Right lobe of liver (tissue), 6 donors: ENCODE measurements around the gene SOHLH1. TPM values are rescaled to one million over a fixed set of nuclear protein-coding genes. Genes with fewer than 3 reads are reported as not detected.

Experiments
- ATAC-seq, 4 donors: fragments of 200-7000 bp; cut with Tn5 transposase; one replicate each; pipeline ENCODE4 v1.9.1; 2020; ENCODE audit warnings: mild to moderate bottlenecking in 4 of 4, moderate library complexity in 4 of 4
- DNase-seq, 3 donors: peaks; one replicate each; pipeline ENCODE4 v3.0.0-alpha.2; 2020
- H3K27ac ChIP-seq, 3 donors: fragments of 200-600 bp; one replicate each; pipeline ENCODE4 v1.8.0; 2022
- H3K27me3 ChIP-seq, 2 donors: fragments of 200-600 bp; one replicate each; pipeline ENCODE4 v1.8.0; 2022
- H3K36me3 ChIP-seq, 4 donors: fragments of 200-600 bp; sonication (generic) in 1 of 4; one replicate each; pipeline versions ENCODE4 v1.5.1 to v1.8.0; 2017 to 2022; ENCODE audit warnings: control low read depth in 1 of 4
- H3K4me1 ChIP-seq, 4 donors: fragments of 200-600 bp; sonication (generic) in 1 of 4; one replicate each; pipeline versions ENCODE4 v1.5.1 to v1.8.0; 2017 to 2022; ENCODE audit warnings: control low read depth in 1 of 4
- H3K4me3 ChIP-seq, 3 donors: fragments of 200-600 bp; one replicate each; pipeline ENCODE4 v1.8.0; 2022
- H3K9me3 ChIP-seq, 4 donors: fragments of 200-600 bp; sonication (generic) in 1 of 4; one replicate each; pipeline versions ENCODE4 v1.5.1 to v1.8.0; 2017 to 2022; ENCODE audit warnings: control low read depth in 1 of 4
- POLR2A ChIP-seq: fragments of 450-650 bp; IDR thresholded peaks from one replicate; pipeline ENCODE4 v1.6.1; 2017; ENCODE audit warnings: antibody characterized with exemption, mild to moderate bottlenecking
- WGBS: methylation state at CpG from one replicate; pipeline ENCODE4 v1.1.6; 2018; ENCODE audit warnings: low coverage, low lambda C conversion rate; ENCODE audit not compliant: insufficient coverage; ENCODE audit errors: missing lambda C conversion rate; 5-methylcytosine and 5-hydroxymethylcytosine counted together
- intact Hi-C, 2 donors: fragments of 100-400 bp; cut with DNase I; formaldehyde crosslinking; loops; one replicate each; pipeline versions ENCODE4 v1.11.2 to v1.14.1; 2022
- total RNA-seq, 6 experiments: library from RNA; depleted of rRNA in 2 of 6; stranded (reverse); fragments of >200 nt in 2 of 6; fragmentation: NEBNext Ultra II Directional in 3 of 6; extraction: Animal tissue kit (Norgen Biotek cat#: 25700) in 3 of 6; gene quantifications; one replicate each; pipeline versions ENCODE4 v1.1.0 to v1.2.4, GENCODE V29; 2016 to 2023
- TF ChIP-seq, protein P1 (sequence below), 4 donors: fragments of 200-600 bp in 3 of 4; fragments of 450-650 bp in 1 of 4; IDR thresholded peaks; one replicate each; pipeline versions ENCODE4 v1.5.1 to v1.8.0; 2016 to 2022; ENCODE audit warnings: antibody characterized with exemption in 4 of 4, mild to moderate bottlenecking in 2 of 4
- donor health status: DM: no; HTN: yes; CAD: no.
- donor health status: DM: no; HTN: no; CAD: no.
- donor health status: DM: no; HTN: no; CAD: no.
- donor health status: DM: no; HTN: yes; CAD: no.
- donor health status: DM: no; HTN: yes; CAD: no.

The SOHLH1 gene
- total RNA-seq, 6 experiments from 2014 or later = not detected

DNA sequence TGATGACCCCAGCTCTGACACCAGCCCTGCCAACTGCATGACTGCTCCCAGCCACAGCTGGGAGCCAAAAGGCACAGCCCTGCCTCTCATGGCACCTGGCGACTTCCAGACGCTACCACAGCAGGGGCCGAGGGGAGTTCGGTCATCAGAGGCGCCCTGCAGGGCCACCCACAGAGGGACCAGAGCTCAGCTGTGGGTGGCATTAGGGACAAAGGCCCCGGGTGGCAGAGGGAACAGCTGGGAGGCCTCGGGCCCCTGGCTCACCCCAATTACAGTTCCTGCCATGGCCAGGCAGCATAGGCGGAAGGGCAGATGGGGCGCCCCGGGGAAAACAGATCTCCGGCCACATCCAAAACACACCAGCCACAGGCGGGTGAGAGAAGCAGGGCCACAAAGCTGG, 3.6 kb downstream of the SOHLH1 start:
- TF ChIP-seq, protein P1, sequence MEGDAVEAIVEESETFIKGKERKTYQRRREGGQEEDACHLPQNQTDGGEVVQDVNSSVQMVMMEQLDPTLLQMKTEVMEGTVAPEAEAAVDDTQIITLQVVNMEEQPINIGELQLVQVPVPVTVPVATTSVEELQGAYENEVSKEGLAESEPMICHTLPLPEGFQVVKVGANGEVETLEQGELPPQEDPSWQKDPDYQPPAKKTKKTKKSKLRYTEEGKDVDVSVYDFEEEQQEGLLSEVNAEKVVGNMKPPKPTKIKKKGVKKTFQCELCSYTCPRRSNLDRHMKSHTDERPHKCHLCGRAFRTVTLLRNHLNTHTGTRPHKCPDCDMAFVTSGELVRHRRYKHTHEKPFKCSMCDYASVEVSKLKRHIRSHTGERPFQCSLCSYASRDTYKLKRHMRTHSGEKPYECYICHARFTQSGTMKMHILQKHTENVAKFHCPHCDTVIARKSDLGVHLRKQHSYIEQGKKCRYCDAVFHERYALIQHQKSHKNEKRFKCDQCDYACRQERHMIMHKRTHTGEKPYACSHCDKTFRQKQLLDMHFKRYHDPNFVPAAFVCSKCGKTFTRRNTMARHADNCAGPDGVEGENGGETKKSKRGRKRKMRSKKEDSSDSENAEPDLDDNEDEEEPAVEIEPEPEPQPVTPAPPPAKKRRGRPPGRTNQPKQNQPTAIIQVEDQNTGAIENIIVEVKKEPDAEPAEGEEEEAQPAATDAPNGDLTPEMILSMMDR (IDR thresholded peaks at IDR 0.05) = no peak
- Histone ChIP-seq H3K27me3 (no peaks in the 10 kb centered on the region), H3K27ac (no peak overlapping the region), H3K4me1 (no peaks in the 10 kb centered on the region), H3K9me3 (no peaks in the 10 kb centered on the region), H3K4me3 (no peak overlapping the region), H3K36me3 (no peaks in the 10 kb centered on the region)
- intact Hi-C loops = no loop called here
- DNase-seq (no peak), ATAC-seq (no peak)
- WGBS = no CpG with 5 or more reads among the region's 12 CpGs

DNA sequence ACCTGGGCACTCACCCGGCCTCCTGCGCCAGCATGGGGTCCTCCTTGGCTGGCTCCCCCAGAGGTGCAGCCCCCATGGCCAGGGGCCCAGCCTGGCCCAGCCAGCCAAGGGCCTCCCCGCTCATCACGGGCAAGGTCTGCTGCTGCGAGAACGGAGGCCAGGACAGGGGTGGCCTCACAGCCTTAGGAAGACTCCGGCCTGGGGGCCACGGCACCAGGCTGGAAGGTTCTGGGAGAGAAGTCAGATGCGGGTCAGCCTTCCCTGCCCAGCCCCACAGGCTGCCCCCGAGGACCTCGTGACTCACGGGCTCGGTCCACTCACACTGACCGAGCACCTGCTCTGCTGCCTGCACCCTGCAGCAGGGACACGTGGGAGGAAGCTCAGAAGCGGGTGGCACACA, 4.2 kb downstream of the SOHLH1 start:
- TF ChIP-seq, protein P1 (IDR thresholded peaks at IDR 0.05) = no peak
- TF ChIP-seq POLR2A = no peak
- no peaks in the 10 kb centered on the region for H3K27me3 ChIP-seq
- H3K9me3 ChIP-seq = no peaks in the 10 kb centered on the region
- no peak overlapping the region for H3K4me3 ChIP-seq
- ATAC-seq (no peak), DNase-seq (no peak)
- H3K4me1 ChIP-seq = no peaks in the 10 kb centered on the region
- WGBS = 17% methylated on average over 1 of the region's 16 CpGs
- no peaks in the 10 kb centered on the region for H3K36me3 ChIP-seq
- intact Hi-C loops = no loop called here
- H3K27ac ChIP-seq = no peak overlapping the region

DNA sequence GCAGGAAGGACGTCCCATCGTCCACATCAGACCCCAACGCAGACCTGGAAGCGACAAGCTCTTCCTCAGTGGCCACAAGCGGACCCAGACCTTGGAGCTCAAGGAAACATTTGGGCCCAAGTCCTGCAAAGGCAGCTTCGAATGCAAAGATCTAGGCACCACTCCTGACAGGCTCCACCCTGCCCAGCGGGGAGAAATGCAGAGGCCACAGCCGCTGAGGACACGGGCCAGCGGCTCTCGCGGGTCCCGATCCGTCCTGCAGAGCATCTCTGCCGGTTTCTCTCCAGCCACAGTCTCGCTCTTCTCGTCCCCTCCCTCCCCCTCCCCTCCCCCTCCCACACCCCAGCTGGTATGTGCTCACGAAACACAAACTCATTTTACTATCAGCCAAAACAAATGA, 4.9 kb downstream of the SOHLH1 start:
- ATAC-seq (no peak), DNase-seq (no peak)
- Histone ChIP-seq H3K27me3 (no peaks in the 10 kb centered on the region), H3K4me1 (no peaks in the 10 kb centered on the region), H3K36me3 (no peaks in the 10 kb centered on the region), H3K27ac (no peak overlapping the region), H3K9me3 (no peaks in the 10 kb centered on the region), H3K4me3 (no peak overlapping the region)
- intact Hi-C loops = no loop called here
- TF ChIP-seq, protein P1 (IDR thresholded peaks at IDR 0.05) = no peak
- no peak for TF ChIP-seq POLR2A
- 33% methylated on average over 12 of the region's 18 CpGs for WGBS

DNA sequence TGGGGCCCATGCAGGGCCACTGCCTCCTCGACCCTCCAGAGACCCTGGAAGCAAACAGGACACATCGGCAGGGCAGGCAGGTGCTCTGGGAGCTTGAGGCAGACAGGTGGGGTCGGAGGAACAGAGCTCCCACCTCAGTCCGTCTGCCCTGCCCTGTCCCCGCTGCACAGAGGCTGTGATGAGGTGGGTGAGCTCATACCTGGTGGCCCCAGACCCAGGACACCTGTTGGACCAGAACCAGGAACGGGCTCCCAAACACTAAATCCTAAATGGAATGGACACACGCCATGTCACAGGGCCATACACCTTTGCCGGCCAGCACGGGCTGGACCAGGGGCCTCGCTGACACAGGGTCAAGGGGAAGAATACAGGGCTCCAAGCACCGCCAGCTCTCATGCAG, 5.5 kb downstream of the SOHLH1 start:
- no CpG with 5 or more reads among the region's 11 CpGs for WGBS
- no peak for ATAC-seq
- H3K27me3 ChIP-seq = no peaks in the 10 kb centered on the region
- no peak overlapping the region for H3K4me3 ChIP-seq
- TF ChIP-seq POLR2A = no peak
- TF ChIP-seq, protein P1 (IDR thresholded peaks at IDR 0.05) = no peak
- intact Hi-C loops = no loop called here
- DNase-seq = no peak
- no peaks in the 10 kb centered on the region for H3K4me1 ChIP-seq
- H3K36me3 ChIP-seq = no peaks in the 10 kb centered on the region
- no peaks in the 10 kb centered on the region for H3K9me3 ChIP-seq
- no peak overlapping the region for H3K27ac ChIP-seq

GRCh38 chr9:135693265-135693664, 6.0 kb downstream of the SOHLH1 start:
- Histone ChIP-seq H3K27me3 (no peaks in the 10 kb centered on the region), H3K27ac (no peak overlapping the region), H3K9me3 (no peaks in the 10 kb centered on the region), H3K4me1 (no peaks in the 10 kb centered on the region), H3K36me3 (no peaks in the 10 kb centered on the region), H3K4me3 (no peak overlapping the region)
- TF ChIP-seq, protein P1 (IDR thresholded peaks at IDR 0.05) = no peak
- TF ChIP-seq POLR2A = no peak
- intact Hi-C loops = no loop called here
- WGBS = 45% methylated on average over 10 of the region's 16 CpGs
- DNase-seq (no peak), ATAC-seq (no peak)
